ENCODE results near the gene EXT2.

EXT2 gene

DNA sequence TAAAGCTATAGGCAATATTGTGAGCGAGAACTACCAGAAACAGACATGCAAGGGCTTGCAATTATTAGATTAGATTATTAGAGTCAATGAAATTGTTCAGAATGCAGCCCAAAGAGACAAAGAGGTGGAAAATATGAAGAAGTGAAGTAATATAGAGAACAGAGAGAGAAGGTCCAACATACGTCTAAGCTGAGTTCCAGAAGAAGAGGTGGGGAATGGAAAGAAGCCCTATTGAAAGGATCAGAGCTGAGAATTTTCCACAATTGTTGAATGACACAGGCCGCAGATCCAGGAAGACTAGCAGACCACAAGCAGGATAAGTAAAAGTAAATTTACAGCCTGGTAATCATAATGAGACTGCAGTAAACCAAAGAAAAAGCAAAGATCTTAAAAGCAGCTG, 93.2 kb downstream of the EXT2 start:
- H3K27ac ChIP-seq (ENCODE audit: low read length) = no peak overlapping the region
- H3K27me3 ChIP-seq (ENCODE audit: control insufficient read depth in 1 of 2, insufficient read depth in 2 of 2, low read length in 2 of 2) = no peaks in the 10 kb centered on the region
- H3K9ac ChIP-seq (ENCODE audit: low read length in 2 of 2) = no peak overlapping the region
- peaks cover 3 to 8% of the 10 kb centered on the region in 2 donors for H3K9me3 ChIP-seq (ENCODE audit: control insufficient read depth in 2 of 2, low read length in 2 of 2)
- H3K4me1 ChIP-seq (ENCODE audit: control insufficient read depth, insufficient read depth, low read length) = no peaks in the 10 kb centered on the region
- H3K4me3 ChIP-seq (ENCODE audit: low read length in 2 of 2) = no peak overlapping the region
- H3K36me3 ChIP-seq (ENCODE audit: control insufficient read depth in 2 of 2, insufficient read depth in 2 of 2, low read length in 2 of 2) = peaks cover 0 to 4% of the 10 kb centered on the region in 2 donors

DNA sequence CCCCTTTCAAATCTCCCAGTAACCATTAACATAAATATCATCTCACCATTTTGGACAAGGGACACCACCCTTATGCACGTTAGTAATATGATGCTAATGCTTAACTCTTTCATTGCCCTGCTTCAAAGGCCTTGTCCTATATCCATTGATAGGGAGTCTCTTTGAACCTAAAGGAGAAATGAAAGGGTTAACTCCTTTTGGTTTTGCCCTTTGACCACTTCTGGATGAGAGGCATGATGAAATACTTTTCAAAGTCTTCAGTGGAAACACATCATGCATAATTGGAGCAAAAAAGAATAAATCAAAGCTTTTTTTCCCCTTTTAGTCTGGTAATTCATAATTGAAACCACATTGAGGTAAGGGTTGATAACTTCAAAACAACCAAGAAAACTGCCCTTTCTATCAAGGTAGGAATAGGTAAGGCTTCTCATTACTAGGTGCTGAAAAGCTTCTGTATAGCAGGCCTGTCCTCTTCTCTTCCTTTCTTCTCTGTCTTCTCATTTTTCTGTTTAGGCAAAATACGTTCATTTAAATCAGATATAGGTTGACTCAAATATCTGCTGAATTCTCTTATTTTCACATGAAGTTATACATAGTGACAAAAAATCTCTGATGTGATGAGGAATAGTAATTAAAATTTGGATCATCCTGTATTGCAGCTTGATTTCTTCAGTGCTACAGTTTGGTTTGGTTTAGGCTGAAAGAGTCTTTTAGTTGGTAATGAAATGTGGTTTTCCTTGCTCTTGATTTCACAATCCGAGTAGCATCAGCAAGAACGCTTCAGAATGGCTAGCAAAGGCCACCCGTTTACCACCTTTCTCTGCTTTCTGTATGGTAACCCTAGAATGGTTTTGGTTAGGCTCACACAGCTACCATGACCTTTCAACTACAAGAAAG, 94.8 kb downstream of the EXT2 start:
- Histone ChIP-seq H3K27ac (ENCODE audit: low read length) (no peak overlapping the region), H3K4me1 (ENCODE audit: control insufficient read depth, insufficient read depth, low read length) (no peaks in the 10 kb centered on the region), H3K27me3 (ENCODE audit: control insufficient read depth in 1 of 2, insufficient read depth in 2 of 2, low read length in 2 of 2) (no peaks in the 10 kb centered on the region), H3K4me3 (ENCODE audit: low read length in 2 of 2) (no peak overlapping the region), H3K9ac (ENCODE audit: low read length in 2 of 2) (no peak overlapping the region), H3K36me3 (ENCODE audit: control insufficient read depth in 2 of 2, insufficient read depth in 2 of 2, low read length in 2 of 2) (peaks cover 0 to 4% of the 10 kb centered on the region in 2 donors), H3K9me3 (ENCODE audit: control insufficient read depth in 2 of 2, low read length in 2 of 2) (peaks cover 3 to 8% of the 10 kb centered on the region in 2 donors)

DNA sequence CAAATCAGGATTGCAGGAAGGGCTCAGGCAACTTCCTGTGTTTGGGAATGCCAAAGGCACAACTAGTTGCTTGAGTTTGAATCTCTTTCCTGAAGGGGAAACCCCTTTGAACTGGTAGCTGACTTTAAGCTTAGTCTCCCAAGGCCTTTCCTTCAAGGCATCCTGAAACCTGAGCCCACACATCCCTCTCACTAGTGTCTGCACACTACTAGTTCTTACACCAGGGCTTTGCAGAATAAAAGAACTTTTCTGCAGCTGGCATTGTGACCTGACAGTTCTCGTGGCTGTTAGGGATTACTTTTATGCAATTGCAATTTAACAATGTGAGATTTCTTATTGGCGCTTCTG, 95.4 kb downstream of the EXT2 start:
- H3K27ac ChIP-seq (ENCODE audit: low read length) = no peak overlapping the region

DNA sequence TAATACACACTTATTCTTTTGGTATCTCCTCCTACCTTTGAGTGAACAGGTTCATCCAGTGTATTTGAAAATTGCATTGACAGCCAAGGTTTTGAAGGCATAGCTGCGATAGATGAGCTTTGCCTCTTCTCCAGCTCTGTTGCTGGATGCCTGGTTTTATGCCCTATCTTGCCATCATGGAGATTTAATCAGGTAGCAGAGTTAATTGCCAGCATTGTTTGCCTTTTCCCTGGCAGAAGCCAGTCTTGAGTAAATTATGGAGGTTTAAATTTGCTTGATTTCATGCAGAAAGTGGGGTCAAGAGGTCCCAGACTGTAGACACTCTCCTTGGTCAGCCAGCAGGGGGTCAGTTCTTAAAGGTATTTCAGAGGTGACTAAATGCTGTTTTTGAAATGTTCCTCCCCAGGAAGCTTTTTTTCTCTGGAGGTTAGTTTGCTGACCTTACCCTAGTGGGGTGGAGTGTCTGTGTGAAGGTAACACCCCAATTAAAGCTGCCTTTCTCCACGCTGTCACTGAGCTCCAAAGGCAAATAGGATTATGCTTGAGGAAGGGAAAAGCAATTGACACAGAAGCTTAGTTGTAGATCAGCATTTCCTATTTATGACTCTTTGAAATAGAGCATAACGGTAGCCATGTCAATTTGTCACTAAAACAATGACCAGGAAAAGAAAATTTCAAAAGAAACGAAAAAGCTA, 96.0 kb downstream of the EXT2 start:
- Histone ChIP-seq H3K4me1 (ENCODE audit: control insufficient read depth, insufficient read depth, low read length) (no peaks in the 10 kb centered on the region), H3K27me3 (ENCODE audit: control insufficient read depth in 1 of 2, insufficient read depth in 2 of 2, low read length in 2 of 2) (no peaks in the 10 kb centered on the region), H3K36me3 (ENCODE audit: control insufficient read depth in 2 of 2, insufficient read depth in 2 of 2, low read length in 2 of 2) (peaks cover 0 to 4% of the 10 kb centered on the region in 2 donors), H3K9ac (ENCODE audit: low read length in 2 of 2) (no peak overlapping the region), H3K4me3 (ENCODE audit: low read length in 2 of 2) (no peak overlapping the region), H3K9me3 (ENCODE audit: control insufficient read depth in 2 of 2, low read length in 2 of 2) (peaks cover 3 to 8% of the 10 kb centered on the region in 2 donors), H3K27ac (ENCODE audit: low read length) (no peak overlapping the region)

More for the DNA sequence above, 95.4 kb downstream of the EXT2 start:
- Histone ChIP-seq H3K4me1 (ENCODE audit: control insufficient read depth, insufficient read depth, low read length) (no peaks in the 10 kb centered on the region), H3K4me3 (ENCODE audit: low read length in 2 of 2) (no peak overlapping the region), H3K27me3 (ENCODE audit: control insufficient read depth in 1 of 2, insufficient read depth in 2 of 2, low read length in 2 of 2) (no peaks in the 10 kb centered on the region), H3K9ac (ENCODE audit: low read length in 2 of 2) (no peak overlapping the region), H3K36me3 (ENCODE audit: control insufficient read depth in 2 of 2, insufficient read depth in 2 of 2, low read length in 2 of 2) (peaks cover 0 to 4% of the 10 kb centered on the region in 2 donors), H3K9me3 (ENCODE audit: control insufficient read depth in 2 of 2, low read length in 2 of 2) (peaks cover 3 to 8% of the 10 kb centered on the region in 2 donors)

DNA sequence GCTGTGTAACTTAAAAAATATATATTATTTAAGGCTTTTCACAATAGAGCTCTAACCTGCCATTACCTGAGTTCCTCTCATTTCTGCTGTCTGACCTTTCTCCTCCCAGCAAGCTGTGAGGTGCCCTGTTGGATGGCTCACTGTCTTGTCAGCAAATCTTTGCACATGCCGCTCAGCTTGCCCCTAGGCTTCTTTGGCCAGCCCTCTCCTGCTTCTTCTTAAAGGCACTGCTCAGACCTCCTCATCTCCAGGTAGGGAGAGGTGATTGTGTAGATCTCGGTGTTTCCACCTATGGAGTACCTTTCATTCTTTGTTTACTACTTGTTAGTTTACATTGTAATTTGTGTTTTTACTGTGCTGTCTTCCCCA, 96.5 kb downstream of the EXT2 start:
- Histone ChIP-seq H3K36me3 (ENCODE audit: control insufficient read depth in 2 of 2, insufficient read depth in 2 of 2, low read length in 2 of 2) (peaks cover 0 to 4% of the 10 kb centered on the region in 2 donors), H3K4me1 (ENCODE audit: control insufficient read depth, insufficient read depth, low read length) (no peaks in the 10 kb centered on the region), H3K4me3 (ENCODE audit: low read length in 2 of 2) (no peak overlapping the region), H3K9ac (ENCODE audit: low read length in 2 of 2) (no peak overlapping the region), H3K27me3 (ENCODE audit: control insufficient read depth in 1 of 2, insufficient read depth in 2 of 2, low read length in 2 of 2) (no peaks in the 10 kb centered on the region), H3K9me3 (ENCODE audit: control insufficient read depth in 2 of 2, low read length in 2 of 2) (peaks cover 3 to 8% of the 10 kb centered on the region in 2 donors), H3K27ac (ENCODE audit: low read length) (no peak overlapping the region)

DNA sequence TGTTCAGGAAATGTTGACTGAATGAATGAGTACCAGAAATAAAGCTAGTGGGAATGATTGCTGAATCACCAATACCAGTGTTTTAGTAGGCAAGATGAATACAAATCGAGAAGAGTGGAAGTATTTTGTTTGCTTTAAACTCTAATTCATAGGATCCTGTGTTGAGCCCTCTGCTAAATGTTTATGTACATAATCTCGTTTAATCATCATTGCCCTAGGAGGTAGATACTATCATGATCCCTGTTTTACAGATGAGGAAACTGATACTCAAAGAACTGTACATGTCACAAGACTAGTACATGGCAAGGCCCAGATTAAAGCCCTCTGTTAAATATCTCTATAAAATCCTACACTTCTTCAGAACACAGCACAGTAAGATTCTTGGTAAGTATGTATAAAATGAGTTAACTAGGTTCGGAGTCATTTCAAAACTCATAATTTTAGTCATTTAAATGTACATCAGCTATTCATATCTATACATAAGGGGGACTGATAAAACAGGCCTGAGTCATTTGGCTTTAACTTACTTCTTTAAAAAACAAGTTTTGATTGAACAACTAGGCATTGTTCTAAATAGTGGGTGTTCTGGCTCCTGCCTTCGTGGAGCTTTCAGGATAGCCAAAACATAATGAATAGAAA, 97.1 kb downstream of the EXT2 start:
- peaks cover 3 to 8% of the 10 kb centered on the region in 2 donors for H3K9me3 ChIP-seq (ENCODE audit: control insufficient read depth in 2 of 2, low read length in 2 of 2)
- no peaks in the 10 kb centered on the region for H3K27me3 ChIP-seq (ENCODE audit: control insufficient read depth in 1 of 2, insufficient read depth in 2 of 2, low read length in 2 of 2)
- no peaks in the 10 kb centered on the region for H3K4me1 ChIP-seq (ENCODE audit: control insufficient read depth, insufficient read depth, low read length)
- H3K36me3 ChIP-seq (ENCODE audit: control insufficient read depth in 2 of 2, insufficient read depth in 2 of 2, low read length in 2 of 2) = peaks cover 0 to 4% of the 10 kb centered on the region in 2 donors
- H3K27ac ChIP-seq (ENCODE audit: low read length) = no peak overlapping the region
- no peak overlapping the region for H3K9ac ChIP-seq (ENCODE audit: low read length in 2 of 2)
- H3K4me3 ChIP-seq (ENCODE audit: low read length in 2 of 2) = no peak overlapping the region

DNA sequence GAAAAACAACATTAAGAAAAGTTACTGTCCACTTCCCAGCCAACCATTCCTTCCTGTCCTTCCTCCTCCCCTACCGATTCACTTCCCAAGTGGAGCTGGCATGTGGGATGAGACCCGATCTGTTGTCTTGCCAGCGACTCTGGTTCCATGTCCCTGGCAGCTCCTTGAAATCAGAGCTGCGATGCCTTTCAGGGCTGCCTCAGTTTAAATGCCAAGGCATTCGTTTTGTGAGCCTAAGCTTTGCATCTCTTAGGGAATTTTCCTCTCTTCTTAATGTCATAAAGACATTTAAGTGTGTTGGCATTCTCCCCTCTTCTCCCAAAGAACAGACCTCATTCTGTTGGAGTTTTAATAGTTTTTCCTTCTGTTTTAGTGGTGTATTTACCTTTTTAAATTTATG, 98.4 kb downstream of the EXT2 start:
- Histone ChIP-seq H3K4me3 (ENCODE audit: low read length in 2 of 2) (no peak overlapping the region), H3K36me3 (ENCODE audit: control insufficient read depth in 2 of 2, insufficient read depth in 2 of 2, low read length in 2 of 2) (peaks cover 0 to 9% of the 10 kb centered on the region in 2 donors), H3K9ac (ENCODE audit: low read length in 2 of 2) (no peak overlapping the region), H3K4me1 (ENCODE audit: control insufficient read depth, insufficient read depth, low read length) (no peaks in the 10 kb centered on the region), H3K27ac (ENCODE audit: low read length) (no peak overlapping the region), H3K27me3 (ENCODE audit: control insufficient read depth in 1 of 2, insufficient read depth in 2 of 2, low read length in 2 of 2) (no peaks in the 10 kb centered on the region), H3K9me3 (ENCODE audit: control insufficient read depth in 2 of 2, low read length in 2 of 2) (no peaks in the 10 kb centered on the region)

DNA sequence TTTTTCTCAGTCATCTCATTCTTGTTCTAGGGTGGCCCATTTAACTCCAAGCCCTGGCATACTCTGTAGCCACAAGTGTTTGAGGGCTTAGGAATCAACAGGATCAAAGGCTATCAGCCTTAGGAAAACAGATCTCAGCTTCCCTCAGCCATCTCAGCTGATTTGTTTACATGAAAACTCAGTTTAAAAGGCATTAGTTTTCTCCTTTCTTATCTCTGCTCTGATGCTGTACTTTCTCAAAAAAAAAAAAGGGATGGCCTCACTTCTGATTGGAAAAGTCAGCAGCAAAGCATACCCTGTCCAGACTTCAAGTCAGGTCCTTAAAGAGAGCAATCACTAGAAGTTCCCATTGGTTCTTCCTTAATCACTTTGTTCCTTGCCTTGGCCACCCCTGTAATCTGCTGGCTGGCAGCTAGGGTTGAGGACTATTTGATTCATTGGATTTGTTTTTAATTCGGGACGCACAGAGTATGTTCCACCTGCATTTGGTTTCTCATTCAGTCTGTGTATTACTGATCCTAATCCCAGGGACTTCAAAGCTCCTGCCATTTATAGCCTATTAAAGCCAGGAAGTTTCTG, 102.8 kb downstream of the EXT2 start:
- no peak overlapping the region for H3K9ac ChIP-seq (ENCODE audit: low read length in 2 of 2)
- no peak overlapping the region for H3K4me3 ChIP-seq (ENCODE audit: low read length in 2 of 2)
- H3K9me3 ChIP-seq (ENCODE audit: control insufficient read depth in 2 of 2, low read length in 2 of 2) = no peaks in the 10 kb centered on the region
- H3K4me1 ChIP-seq (ENCODE audit: control insufficient read depth, insufficient read depth, low read length) = no peaks in the 10 kb centered on the region
- H3K27me3 ChIP-seq (ENCODE audit: control insufficient read depth in 1 of 2, insufficient read depth in 2 of 2, low read length in 2 of 2) = no peaks in the 10 kb centered on the region
- H3K27ac ChIP-seq (ENCODE audit: low read length) = no peak overlapping the region
- peaks cover 2 to 19% of the 10 kb centered on the region in 2 donors for H3K36me3 ChIP-seq (ENCODE audit: control insufficient read depth in 2 of 2, insufficient read depth in 2 of 2, low read length in 2 of 2)

DNA sequence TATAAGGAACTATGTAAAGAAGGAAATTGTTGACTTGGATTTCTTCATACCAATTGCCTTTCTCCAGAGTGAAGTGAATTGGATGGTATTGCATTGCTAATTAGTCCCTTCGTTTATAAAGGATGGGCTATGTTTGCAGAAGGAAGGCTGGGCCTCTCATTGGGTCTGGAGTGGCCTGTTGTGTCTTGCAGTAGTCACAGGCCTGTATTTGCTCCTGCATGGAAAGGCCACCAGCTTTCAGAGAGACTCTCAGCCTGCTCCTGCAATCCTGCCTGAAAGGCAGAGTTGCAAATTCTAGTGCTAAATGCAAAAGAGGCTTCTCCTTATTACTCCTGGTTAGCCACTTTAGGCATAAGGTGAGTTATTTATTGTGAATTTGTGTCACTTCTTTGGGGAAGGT, 103.8 kb downstream of the EXT2 start:
- Histone ChIP-seq H3K36me3 (ENCODE audit: control insufficient read depth in 2 of 2, insufficient read depth in 2 of 2, low read length in 2 of 2) (peaks cover 2 to 19% of the 10 kb centered on the region in 2 donors), H3K4me1 (ENCODE audit: control insufficient read depth, insufficient read depth, low read length) (no peaks in the 10 kb centered on the region), H3K4me3 (ENCODE audit: low read length in 2 of 2) (no peak overlapping the region), H3K9me3 (ENCODE audit: control insufficient read depth in 2 of 2, low read length in 2 of 2) (no peaks in the 10 kb centered on the region), H3K27ac (ENCODE audit: low read length) (no peak overlapping the region), H3K9ac (ENCODE audit: low read length in 2 of 2) (no peak overlapping the region), H3K27me3 (ENCODE audit: control insufficient read depth in 1 of 2, insufficient read depth in 2 of 2, low read length in 2 of 2) (no peaks in the 10 kb centered on the region)

DNA sequence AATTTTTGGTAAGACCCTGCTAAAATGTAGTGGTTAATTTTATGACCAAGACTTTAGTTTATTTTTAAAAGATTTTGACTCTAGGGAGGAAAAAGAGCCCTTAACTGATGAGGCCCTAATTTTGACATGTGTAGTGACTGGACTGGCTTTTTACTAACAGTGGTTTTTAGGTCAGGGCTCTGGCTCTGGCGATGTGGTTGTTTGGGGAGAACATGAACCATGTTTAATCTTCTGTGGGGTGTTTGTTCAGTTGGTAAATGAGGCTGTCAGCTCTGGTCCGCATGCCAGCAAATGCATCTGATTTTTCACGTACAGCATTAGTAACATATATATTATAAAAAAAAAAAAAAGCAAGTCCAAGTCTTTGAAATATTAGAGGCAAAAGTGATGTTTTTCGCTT, 104.3 kb downstream of the EXT2 start:
- Histone ChIP-seq H3K9ac (ENCODE audit: low read length in 2 of 2) (no peak overlapping the region), H3K27me3 (ENCODE audit: control insufficient read depth in 1 of 2, insufficient read depth in 2 of 2, low read length in 2 of 2) (no peaks in the 10 kb centered on the region), H3K9me3 (ENCODE audit: control insufficient read depth in 2 of 2, low read length in 2 of 2) (no peaks in the 10 kb centered on the region), H3K27ac (ENCODE audit: low read length) (no peak overlapping the region), H3K36me3 (ENCODE audit: control insufficient read depth in 2 of 2, insufficient read depth in 2 of 2, low read length in 2 of 2) (peaks cover 2 to 19% of the 10 kb centered on the region in 2 donors), H3K4me3 (ENCODE audit: low read length in 2 of 2) (no peak overlapping the region), H3K4me1 (ENCODE audit: control insufficient read depth, insufficient read depth, low read length) (no peaks in the 10 kb centered on the region)

Measured in stomach smooth muscle (tissue), 2 donors.